Stimulated activated CD4-positive, alpha-beta T cell treated with anti-CD3 and anti-CD28 coated beads, Interleukin-15, amount 100 ng/mL, for 48 hours (primary cell): ENCODE data around the gene ATP5F1D.
"Not testable (repeated sequence)": the region's sequence is repeated elsewhere in the genome, so short reads cannot be mapped to it uniquely, and the experiment has no call there.

Source experiments
- DNase-seq, 2 donors: peaks; one replicate each; pipeline ENCODE4 v3.0.0-alpha.2; 2020; ENCODE audit warnings: low read depth in 2 of 2

Gene ATP5F1D

DNA sequence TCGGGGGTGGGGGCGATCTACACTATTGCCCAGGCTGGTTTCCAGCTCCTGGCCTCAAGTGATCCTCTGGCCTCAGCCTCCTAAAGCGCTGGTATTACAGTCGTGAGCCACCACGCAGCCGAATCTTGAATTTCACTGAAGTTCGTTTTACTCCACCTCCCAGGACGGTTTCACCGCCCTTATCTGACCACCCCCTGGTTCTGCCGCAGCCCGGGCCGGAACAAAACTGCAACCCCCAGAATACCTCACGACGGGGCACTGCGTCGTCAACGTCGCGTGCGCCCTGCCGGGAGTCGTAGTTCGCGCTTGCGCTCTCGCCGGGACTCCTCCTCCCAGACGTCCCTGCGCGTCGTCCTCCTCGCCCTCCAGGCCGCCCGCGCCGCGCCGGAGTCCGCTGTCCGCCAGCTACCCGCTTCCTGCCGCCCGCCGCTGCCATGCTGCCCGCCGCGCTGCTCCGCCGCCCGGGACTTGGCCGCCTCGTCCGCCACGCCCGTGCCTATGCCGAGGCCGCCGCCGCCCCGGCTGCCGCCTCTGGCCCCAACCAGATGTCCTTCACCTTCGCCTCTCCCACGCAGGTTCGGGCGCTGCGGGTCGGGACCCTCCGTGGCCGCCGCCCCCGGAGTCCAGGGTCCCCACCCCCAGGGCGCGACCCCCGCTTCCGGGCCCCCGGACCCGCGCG, at the start of gene ATP5F1D:
Gene ATP5F1D, plus strand, starts transcription at position 335 of the 679 bp plus-strand sequence. Its CDS starts 100 bp downstream, at position 435.
- peak; percentile 86 to 96 for DNase-seq

GRCh38 chr19:1199531-1199930, 42.0 kb upstream of the ATP5F1D start:
- no peak for DNase-seq

- DNase-seq, result not testable (repeated sequence)
These were observed 40.9 kb upstream of the ATP5F1D start for GRCh38 chr19:1200614-1201013.

DNA sequence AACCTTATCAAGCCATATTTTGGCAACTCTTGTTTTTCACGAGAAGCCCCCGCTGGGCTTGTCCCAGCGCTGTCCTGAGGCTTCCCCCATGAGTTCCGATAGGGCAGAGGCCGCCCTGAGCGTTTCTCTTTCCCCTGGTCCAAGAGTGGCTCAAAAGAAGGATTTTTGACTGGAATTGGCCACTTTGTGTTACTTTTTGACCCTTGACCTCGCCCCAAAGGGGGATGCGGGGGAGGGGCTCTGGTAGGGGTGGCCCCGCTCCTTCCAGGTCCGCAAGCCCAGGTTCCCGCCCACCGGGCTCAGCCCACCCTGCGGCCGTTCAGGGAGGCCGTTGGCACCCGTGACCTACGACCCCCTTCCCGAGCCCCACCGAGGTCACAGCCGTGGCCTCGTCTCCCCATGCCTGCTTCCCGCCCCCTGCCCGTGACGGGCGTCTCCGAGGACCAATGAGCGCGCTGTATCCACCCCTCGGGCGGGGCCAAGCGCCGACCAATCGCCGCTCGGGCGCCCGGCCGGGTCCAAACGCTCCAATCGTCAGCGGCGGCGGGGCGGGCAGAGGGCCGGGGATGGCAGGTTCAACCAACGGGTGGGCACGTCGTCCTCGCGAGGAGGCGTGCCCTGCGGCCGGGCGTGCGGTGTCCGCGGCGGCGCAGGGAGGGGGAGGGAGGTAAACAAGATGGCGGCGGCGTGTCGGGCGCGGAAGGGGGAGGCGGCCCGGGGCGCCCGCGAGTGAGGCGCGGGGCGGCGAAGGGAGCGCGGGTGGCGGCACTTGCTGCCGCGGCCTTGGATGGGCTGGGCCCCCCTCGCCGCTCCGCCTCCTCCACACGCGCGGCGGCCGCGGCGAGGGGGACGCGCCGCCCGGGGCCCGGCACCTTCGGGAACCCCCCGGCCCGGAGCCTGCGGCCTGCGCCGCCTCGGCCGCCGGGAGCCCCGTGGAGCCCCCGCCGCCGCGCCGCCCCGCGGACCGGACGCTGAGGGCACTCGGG, 36.1 kb upstream of the ATP5F1D start, which contains the start of gene STK11:
Gene STK11, plus strand, starts transcription at position 665 of the 986 bp plus-strand sequence. CDS start 1,136 bp downstream, outside the sequence.
- peak; percentile 99 for DNase-seq

- DNase-seq, result no peak
These were observed 35.2 kb upstream of the ATP5F1D start for GRCh38 chr19:1206150-1206863.

- DNase-seq, result peak in 1 of 2 donors; percentile 11
These were observed 34.6 kb upstream of the ATP5F1D start for GRCh38 chr19:1206864-1207450.

- DNase-seq, result not testable (repeated sequence)
These were observed 32.7 kb upstream of the ATP5F1D start for GRCh38 chr19:1208830-1209229.

- no peak for DNase-seq
These were observed 31.4 kb upstream of the ATP5F1D start for GRCh38 chr19:1210227-1210538.

DNA sequence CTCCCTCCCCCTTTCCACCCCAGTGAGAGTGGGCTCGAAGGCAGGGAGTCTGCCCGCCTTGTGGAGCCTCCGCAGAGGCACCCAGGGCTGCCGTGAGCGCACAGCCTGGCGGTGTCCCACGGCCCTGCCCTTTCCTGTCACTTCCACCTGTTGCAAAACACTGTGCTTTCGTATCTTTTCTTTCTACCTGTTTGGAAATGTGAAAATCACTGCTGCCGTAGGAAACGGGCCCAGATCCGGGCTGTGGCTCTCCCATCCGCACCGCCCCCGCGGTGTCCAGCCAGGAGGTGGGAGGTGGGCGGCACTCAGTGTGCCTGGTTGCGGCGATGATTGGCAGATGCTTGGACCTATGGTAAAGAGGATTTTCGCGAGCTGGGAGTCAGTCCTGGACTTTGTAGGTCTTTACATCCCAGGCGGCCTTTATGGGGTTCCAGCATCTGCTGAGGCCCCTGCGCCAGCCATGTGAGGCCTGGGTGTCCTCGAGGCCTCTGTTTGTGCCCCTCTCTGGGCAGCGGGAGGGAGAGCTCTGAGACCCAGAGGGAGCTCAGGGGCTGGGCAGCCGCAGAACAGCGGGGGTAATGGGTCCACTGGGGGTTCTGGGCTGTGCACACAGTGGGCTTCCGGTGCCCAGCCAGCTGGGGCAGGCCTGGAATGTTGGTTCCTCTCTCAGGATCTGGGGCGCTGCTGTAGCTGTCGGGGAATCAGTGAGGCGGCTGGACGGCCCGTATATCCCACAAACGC, 29.9 kb upstream of the ATP5F1D start:
- no peak for DNase-seq

GRCh38 chr19:1213391-1214286, 27.9 kb upstream of the ATP5F1D start:
- peak in 1 of 2 donors; percentile 45 for DNase-seq

- DNase-seq, result no peak
These were observed 27.2 kb upstream of the ATP5F1D start for GRCh38 chr19:1214299-1214861.

DNA sequence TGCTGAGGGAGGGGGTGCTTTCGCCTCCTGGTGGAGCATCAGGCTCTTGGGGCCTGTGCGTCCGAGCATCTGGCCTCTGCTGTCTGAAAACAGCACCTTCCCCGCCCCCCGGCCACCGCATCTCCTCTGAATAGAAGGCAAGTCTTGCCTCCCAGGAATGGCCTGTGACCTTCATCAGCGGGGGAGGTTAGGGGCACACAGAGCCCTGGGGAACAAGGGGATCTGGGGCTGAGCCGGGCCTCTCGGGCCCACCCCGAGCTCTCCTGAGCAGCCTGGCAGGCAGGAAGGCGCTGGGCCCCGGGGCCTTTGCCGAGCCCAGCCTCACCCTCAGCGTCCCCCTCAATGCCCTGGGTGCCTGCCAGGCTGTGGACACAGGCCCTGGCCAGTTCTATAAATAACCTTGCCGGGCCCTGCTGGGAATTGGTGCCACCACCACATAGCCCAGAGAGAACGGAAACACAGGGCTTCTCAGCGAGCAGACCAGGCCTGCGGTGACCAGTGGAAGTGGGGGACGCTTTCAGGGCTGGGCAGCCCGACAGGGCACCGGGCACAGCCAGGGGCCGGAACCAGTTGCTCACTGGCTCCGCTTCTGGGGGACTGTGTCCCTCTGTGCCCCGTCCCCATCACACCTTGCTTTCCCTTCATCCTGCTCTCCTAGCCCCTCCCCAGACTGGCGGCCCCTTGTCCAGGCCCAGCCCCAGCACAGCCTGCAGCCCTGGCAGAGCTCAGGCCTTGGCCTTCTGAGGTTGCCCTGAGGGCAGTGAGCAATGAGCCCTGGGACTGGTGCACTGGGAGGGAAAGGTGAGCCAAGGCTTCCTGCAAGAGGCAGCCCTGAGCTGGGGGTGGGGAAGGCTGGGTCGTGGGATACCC, 26.5 kb upstream of the ATP5F1D start:
- DNase-seq, result no peak

DNA sequence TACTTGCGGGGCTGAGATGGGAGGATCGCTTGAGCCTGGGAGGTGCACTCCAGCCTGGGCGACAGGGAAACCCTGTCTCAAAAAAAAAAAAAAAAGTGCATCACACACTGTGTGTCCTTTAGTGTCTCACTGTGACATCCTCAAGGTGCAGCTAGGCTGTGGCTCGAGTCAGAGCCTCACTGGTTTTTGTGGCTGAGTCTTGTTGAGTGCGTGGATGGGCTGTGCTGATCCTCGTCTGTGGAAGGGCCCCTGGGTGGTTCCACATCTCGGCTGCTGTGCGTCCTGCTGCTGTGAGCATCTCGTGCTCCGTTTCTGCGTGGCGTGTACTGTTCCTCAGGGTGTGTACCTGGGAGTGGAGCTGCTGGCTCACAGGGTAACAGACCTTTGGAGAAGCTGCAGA, 24.8 kb upstream of the ATP5F1D start:
- DNase-seq, result no peak

DNA sequence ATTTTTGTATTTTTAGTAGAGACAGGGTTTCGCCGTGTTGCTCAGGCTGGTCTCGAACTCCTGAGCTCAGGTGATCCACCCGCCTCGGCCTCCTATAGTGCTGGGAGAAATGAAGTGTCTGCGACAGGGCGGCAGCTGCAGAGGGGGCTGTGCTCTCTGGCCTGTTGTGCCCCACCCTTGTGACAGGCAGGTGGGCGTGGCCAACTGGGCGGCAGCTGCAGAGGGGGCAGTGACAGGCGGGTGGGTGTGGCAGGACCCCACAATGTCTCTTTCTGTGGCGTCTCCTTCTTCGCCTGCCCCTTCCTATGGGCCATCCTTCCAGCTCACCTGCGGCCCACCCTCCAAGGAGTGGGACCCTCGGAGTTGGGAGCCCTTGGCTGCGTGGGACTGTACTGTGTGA, 24.2 kb upstream of the ATP5F1D start:
- DNase-seq, result no peak

DNA sequence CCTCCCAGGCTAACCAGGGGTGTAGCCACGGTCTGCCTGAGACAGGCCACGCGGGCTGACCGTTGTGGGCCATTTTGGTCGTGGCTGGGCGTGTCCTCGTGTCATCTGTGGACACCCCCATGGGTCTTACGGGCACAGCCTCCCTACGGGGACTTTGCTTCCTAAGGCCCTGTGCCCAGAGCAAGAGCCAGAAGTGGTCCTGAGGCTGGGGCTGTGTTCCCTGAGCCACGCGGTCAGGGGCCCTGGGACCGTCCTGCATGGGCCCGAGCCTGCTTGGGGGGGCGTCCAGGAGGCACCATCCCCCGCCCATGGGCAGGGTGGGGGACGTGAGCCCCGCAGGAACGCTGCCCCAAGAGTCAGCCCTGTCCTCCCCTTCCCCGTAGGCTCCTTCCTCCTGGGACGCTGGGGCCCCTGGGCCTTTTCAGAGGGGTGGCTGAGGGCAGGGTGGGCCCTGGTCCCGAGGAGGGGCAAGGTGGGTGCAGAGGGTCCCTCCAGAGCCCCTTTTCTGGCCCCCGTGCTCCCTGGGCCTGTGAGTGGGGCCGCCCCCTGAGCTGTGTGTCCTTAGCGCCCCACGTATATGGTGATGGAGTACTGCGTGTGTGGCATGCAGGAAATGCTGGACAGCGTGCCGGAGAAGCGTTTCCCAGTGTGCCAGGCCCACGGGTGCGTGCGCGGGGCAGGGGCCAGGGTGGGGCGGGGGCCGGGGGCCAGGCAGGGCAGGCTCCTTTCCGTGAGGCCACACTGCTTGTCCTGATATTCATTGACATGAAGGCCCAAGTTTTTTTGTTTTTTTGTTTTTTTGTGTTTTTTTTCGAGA, 22.6 kb upstream of the ATP5F1D start:
- DNase-seq, result no peak

DNA sequence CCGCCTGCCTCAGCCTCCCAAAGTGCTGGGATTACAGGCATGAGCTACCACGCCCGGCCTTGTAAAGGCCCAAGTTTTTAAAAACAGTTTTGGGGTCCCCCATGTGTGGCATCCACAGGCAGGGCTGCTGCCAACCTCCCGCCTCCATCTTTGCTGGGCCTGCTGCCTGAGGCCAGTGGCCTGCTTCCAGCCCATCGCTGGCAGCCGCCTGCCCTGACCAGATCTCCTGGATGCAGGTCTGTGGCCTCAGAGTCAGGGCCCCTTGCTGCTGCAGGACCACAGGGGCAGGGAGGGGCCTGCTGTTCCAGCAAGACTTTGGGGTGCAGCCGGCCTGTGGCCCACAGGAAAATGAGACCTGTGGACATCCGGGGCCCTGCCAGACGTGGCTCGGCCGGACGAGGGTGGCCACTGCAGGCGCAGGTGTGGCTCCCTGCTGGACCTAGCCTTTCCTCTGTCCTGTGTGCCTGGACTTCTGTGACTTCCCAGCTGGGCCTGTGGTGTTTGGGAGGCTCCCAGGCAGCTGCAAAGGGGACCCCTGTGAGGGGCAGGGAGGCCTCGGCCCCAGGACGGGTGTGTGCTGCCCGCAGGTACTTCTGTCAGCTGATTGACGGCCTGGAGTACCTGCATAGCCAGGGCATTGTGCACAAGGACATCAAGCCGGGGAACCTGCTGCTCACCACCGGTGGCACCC, 21.6 kb upstream of the ATP5F1D start:
- no peak for DNase-seq

DNA sequence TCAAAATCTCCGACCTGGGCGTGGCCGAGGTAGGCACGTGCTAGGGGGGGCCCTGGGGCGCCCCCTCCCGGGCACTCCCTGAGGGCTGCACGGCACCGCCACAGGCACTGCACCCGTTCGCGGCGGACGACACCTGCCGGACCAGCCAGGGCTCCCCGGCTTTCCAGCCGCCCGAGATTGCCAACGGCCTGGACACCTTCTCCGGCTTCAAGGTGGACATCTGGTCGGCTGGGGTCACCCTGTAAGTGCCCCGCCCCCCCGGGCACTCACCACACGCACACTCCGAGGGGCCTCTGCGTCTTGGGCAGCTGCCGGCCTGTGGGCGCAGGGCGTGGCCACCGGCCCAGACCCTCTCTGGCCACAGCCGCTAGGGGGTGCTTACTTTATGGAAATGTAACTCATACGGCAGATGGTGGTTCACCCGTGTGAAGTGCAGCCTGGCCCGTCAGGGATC, 21.0 kb upstream of the ATP5F1D start:
- no peak for DNase-seq
